CD4-positive, alpha-beta T cell treated with Interleukin-2 at 100 ng/mL for 4 hours (primary cell): ENCODE data around the gene ITGB5.
"Not testable (repeated sequence)": the region's sequence is repeated elsewhere in the genome, so short reads cannot be mapped to it uniquely, and the experiment has no call there.

Experiments used
- DNase-seq: peaks from one replicate; pipeline ENCODE4 v3.0.0-alpha.2; 2020; ENCODE audit warnings: low spot score

Gene ITGB5

GRCh38 chr3:124812291-124813265 is 74.6 kb downstream of the ITGB5 start:
- DNase-seq = no peak

GRCh38 chr3:124811436-124811835 is 75.7 kb downstream of the ITGB5 start:
- DNase-seq = no peak

- no peak for DNase-seq
Observed at GRCh38 chr3:124810970-124811369, 76.2 kb downstream of the ITGB5 start.

GRCh38 chr3:124809039-124809438 is 78.1 kb downstream of the ITGB5 start:
- DNase-seq = no peak

- no peak for DNase-seq
Observed at GRCh38 chr3:124805671-124806070, 81.5 kb downstream of the ITGB5 start.

- DNase-seq = no peak
Observed at GRCh38 chr3:124804875-124805274, 82.3 kb downstream of the ITGB5 start.

GRCh38 chr3:124802702-124803101 is 84.5 kb downstream of the ITGB5 start:
- DNase-seq = no peak

- DNase-seq = no peak
Observed at GRCh38 chr3:124802061-124802698, 85.0 kb downstream of the ITGB5 start.

GRCh38 chr3:124800511-124801258 is 86.5 kb downstream of the ITGB5 start:
- DNase-seq = no peak

GRCh38 chr3:124800076-124800475 is 87.1 kb downstream of the ITGB5 start:
- DNase-seq = no peak

GRCh38 chr3:124799676-124800075 is 87.5 kb downstream of the ITGB5 start:
- no peak for DNase-seq

- no peak for DNase-seq
Observed at GRCh38 chr3:124797426-124797945, 89.7 kb downstream of the ITGB5 start.

- DNase-seq = no peak
Observed at GRCh38 chr3:124796477-124796876, 90.7 kb downstream of the ITGB5 start.

- DNase-seq = no peak
Observed at GRCh38 chr3:124793054-124793739, 94.0 kb downstream of the ITGB5 start.

GRCh38 chr3:124792341-124793040 is 94.7 kb downstream of the ITGB5 start:
- no peak for DNase-seq

GRCh38 chr3:124791639-124792151 is 95.5 kb downstream of the ITGB5 start:
- no peak for DNase-seq

- DNase-seq = no peak
Observed at GRCh38 chr3:124791142-124791541, 96.0 kb downstream of the ITGB5 start.

- not testable (repeated sequence) for DNase-seq
Observed at GRCh38 chr3:124789103-124789502, 98.1 kb downstream of the ITGB5 start.

GRCh38 chr3:124788254-124788745 is 98.9 kb downstream of the ITGB5 start:
- no peak for DNase-seq

- no peak for DNase-seq
Observed at GRCh38 chr3:124787476-124788195, 99.5 kb downstream of the ITGB5 start.
